H9 (cell line): ENCODE data around the gene TRPM3. TPM values are rescaled to one million over a fixed set of nuclear protein-coding genes. Genes with fewer than 3 reads are reported as not detected.

ENCODE experiments used
- DNase-seq: peaks from one replicate; pipeline ENCODE4 v3.0.0-alpha.2; 2017
- H2AFZ ChIP-seq: one replicate; pipeline ENCODE4 v1.6.1; 2013; ENCODE audit warnings: mild to moderate bottlenecking, low read length, control low read depth, moderate library complexity
- H2AK5ac ChIP-seq: 2 replicates; pipeline ENCODE4 v1.6.1; 2013; ENCODE audit warnings: low read length, control low read depth, mixed read lengths; ENCODE audit not compliant: insufficient read length
- H2BK120ac ChIP-seq: one replicate; pipeline ENCODE4 v1.6.1; 2013; ENCODE audit warnings: low read depth, mild to moderate bottlenecking, low read length, control low read depth, inconsistent platforms; ENCODE audit not compliant: poor library complexity, severe bottlenecking
- H2BK12ac ChIP-seq: 2 replicates; pipeline ENCODE4 v1.6.1; 2013; ENCODE audit warnings: low read length, control low read depth, mixed read lengths, low read depth; ENCODE audit not compliant: insufficient read length
- H2BK15ac ChIP-seq: 2 replicates; pipeline ENCODE4 v1.6.1; 2013; ENCODE audit warnings: low read depth, low read length, control low read depth
- H2BK20ac ChIP-seq: one replicate; pipeline ENCODE4 v1.6.1; 2013; ENCODE audit warnings: low read depth, mild to moderate bottlenecking, low read length, control low read depth, inconsistent platforms; ENCODE audit not compliant: poor library complexity, severe bottlenecking
- H2BK5ac ChIP-seq: 2 replicates; pipeline ENCODE4 v1.6.1; 2013; ENCODE audit warnings: low read length, control low read depth, mixed read lengths; ENCODE audit not compliant: insufficient read length
- H3K14ac ChIP-seq: 2 replicates; pipeline ENCODE4 v1.6.1; 2013; ENCODE audit warnings: low read length, control low read depth; ENCODE audit not compliant: insufficient read depth
- H3K18ac ChIP-seq: 2 replicates; pipeline ENCODE4 v1.6.1; 2013; ENCODE audit warnings: low read depth, mild to moderate bottlenecking, mixed read lengths, low read length, control low read depth; ENCODE audit not compliant: insufficient read length
- H3K23ac ChIP-seq: 2 replicates; pipeline ENCODE4 v1.6.1; 2013; ENCODE audit warnings: low read length, control low read depth, mixed read lengths, low read depth; ENCODE audit not compliant: insufficient read length
- H3K23me2 ChIP-seq: 2 replicates; pipeline ENCODE4 v1.6.1; 2013; ENCODE audit warnings: low read depth, mild to moderate bottlenecking, mixed read lengths, low read length, control low read depth; ENCODE audit not compliant: insufficient read length, poor library complexity, severe bottlenecking
- H3K27ac ChIP-seq: 2 replicates; pipeline ENCODE4 v1.5.1; 2013; ENCODE audit warnings: low read length, control low read depth, mixed read lengths, low read depth; ENCODE audit not compliant: insufficient read length
- H3K27me3 ChIP-seq: 2 replicates; pipeline ENCODE4 v1.6.1; 2013; ENCODE audit warnings: low read length, control low read depth, inconsistent platforms; ENCODE audit not compliant: insufficient read depth
- H3K4ac ChIP-seq: 2 replicates; pipeline ENCODE4 v1.6.1; 2013; ENCODE audit warnings: low read depth, mild to moderate bottlenecking, control low read depth, inconsistent platforms, low read length, moderate library complexity
- H3K4me1 ChIP-seq: 2 replicates; pipeline ENCODE4 v1.6.1; 2013; ENCODE audit warnings: low read length, control low read depth, inconsistent platforms; ENCODE audit not compliant: insufficient read depth
- H3K4me2 ChIP-seq: 2 replicates; pipeline ENCODE4 v1.6.1; 2013; ENCODE audit warnings: low read length, control low read depth, mixed read lengths; ENCODE audit not compliant: insufficient read length, insufficient read depth
- H3K56ac ChIP-seq: 2 replicates; pipeline ENCODE4 v1.6.1; 2013; ENCODE audit warnings: low read depth, mild to moderate bottlenecking, mixed read lengths, low read length, control low read depth; ENCODE audit not compliant: insufficient read length
- H3K79me1 ChIP-seq: 2 replicates; pipeline ENCODE4 v1.6.1; 2013; ENCODE audit warnings: low read depth, mild to moderate bottlenecking, moderate library complexity, low read length, control low read depth, inconsistent platforms; ENCODE audit not compliant: insufficient read depth, poor library complexity, severe bottlenecking
- H3K79me2 ChIP-seq: 2 replicates; pipeline ENCODE4 v1.6.1; 2013; ENCODE audit warnings: low read length, control low read depth, inconsistent platforms; ENCODE audit not compliant: insufficient read depth
- H3K9ac ChIP-seq: 2 replicates; pipeline ENCODE4 v1.6.1; 2013; ENCODE audit warnings: low read length, control low read depth, mixed read lengths; ENCODE audit not compliant: insufficient read length; ENCODE audit errors: extremely low read depth
- H3K9me3 ChIP-seq: one replicate; pipeline ENCODE4 v1.6.1; 2013; ENCODE audit warnings: low read depth, low read length, inconsistent platforms; ENCODE audit not compliant: control insufficient read depth
- H3T11ph ChIP-seq: one replicate; pipeline ENCODE4 v1.6.1; 2013; ENCODE audit warnings: mild to moderate bottlenecking, low read length, control low read depth, inconsistent platforms
- H4K20me1 ChIP-seq: one replicate; pipeline ENCODE4 v1.6.1; 2013; ENCODE audit not compliant: control insufficient read depth, insufficient read length, insufficient read depth
- H4K5ac ChIP-seq: 2 replicates; pipeline ENCODE4 v1.6.1; 2013; ENCODE audit warnings: low read depth, mild to moderate bottlenecking, mixed read lengths, low read length, control low read depth; ENCODE audit not compliant: insufficient read length
- H4K8ac ChIP-seq: replicated peaks from 2 replicates; pipeline ENCODE4 v1.6.1; 2013; ENCODE audit warnings: low read length, control low read depth, mixed read lengths, low read depth; ENCODE audit not compliant: insufficient read length
- H4K91ac ChIP-seq: 2 replicates; pipeline ENCODE4 v1.6.1; 2013; ENCODE audit warnings: low read depth, mild to moderate bottlenecking, moderate library complexity, mixed read lengths, low read length, control low read depth; ENCODE audit not compliant: insufficient read length
- H3K27ac Mint-ChIP-seq, 3 experiments: 2 replicates in 2 of 3; 3 replicates in 1 of 3; pipeline ENCODE4 v1.8.0; 2020 to 2021; ENCODE audit warnings: mixed read lengths in 3 of 3, mild to moderate bottlenecking in 1 of 3, moderate library complexity in 1 of 3
- H3K27me3 Mint-ChIP-seq: 2 replicates; pipeline ENCODE4 v1.8.0; 2021; ENCODE audit warnings: low read depth, mild to moderate bottlenecking, moderate library complexity, mixed read lengths
- H3K36me3 Mint-ChIP-seq, 3 experiments: 2 replicates in 2 of 3; 3 replicates in 1 of 3; pipeline ENCODE4 v1.8.0; 2020 to 2021; ENCODE audit warnings: low read depth in 3 of 3, mixed read lengths in 3 of 3; ENCODE audit not compliant: insufficient read depth in 1 of 3
- H3K4me1 Mint-ChIP-seq, 2 experiments: 2 replicates each; pipeline ENCODE4 v1.8.0; 2020; ENCODE audit warnings: mixed read lengths in 2 of 2
- H3K4me3 Mint-ChIP-seq, 2 experiments: 2 replicates in 1 of 2; 3 replicates in 1 of 2; pipeline ENCODE4 v1.8.0; 2020 to 2021; ENCODE audit warnings: mild to moderate bottlenecking in 2 of 2, mixed read lengths in 2 of 2, moderate library complexity in 1 of 2
- H3K9me3 Mint-ChIP-seq, 2 experiments: 2 replicates in 1 of 2; 3 replicates in 1 of 2; pipeline ENCODE4 v1.8.0; 2020; ENCODE audit warnings: mild to moderate bottlenecking in 2 of 2, mixed read lengths in 2 of 2, moderate library complexity in 1 of 2
- WGBS: extraction: QIAGEN DNeasy Blood & Tissue Kit; methylation state at CpG from one replicate; pipeline ENCODE4 v1.1.7; 2013; ENCODE audit warnings: missing lambda C conversion rate, low lambda C conversion rate, mixed read lengths; ENCODE audit not compliant: insufficient read length; ENCODE audit errors: extremely low coverage; 5-methylcytosine and 5-hydroxymethylcytosine counted together
- total RNA-seq: library from RNA; stranded (reverse); gene quantifications from 2 replicates; pipeline ENCODE4 v1.2.1, GENCODE V29; 2021
- TF ChIP-seq, protein P1 (sequence below): fragments of 200-600 bp; sonication (generic); conservative IDR thresholded peaks from 3 replicates; pipeline ENCODE4 v1.8.0; 2021; ENCODE audit warnings: antibody characterized with exemption, mild to moderate bottlenecking

The TRPM3 gene
- total RNA-seq, 1 experiment from 2014 or later, result 10.3 TPM

DNA sequence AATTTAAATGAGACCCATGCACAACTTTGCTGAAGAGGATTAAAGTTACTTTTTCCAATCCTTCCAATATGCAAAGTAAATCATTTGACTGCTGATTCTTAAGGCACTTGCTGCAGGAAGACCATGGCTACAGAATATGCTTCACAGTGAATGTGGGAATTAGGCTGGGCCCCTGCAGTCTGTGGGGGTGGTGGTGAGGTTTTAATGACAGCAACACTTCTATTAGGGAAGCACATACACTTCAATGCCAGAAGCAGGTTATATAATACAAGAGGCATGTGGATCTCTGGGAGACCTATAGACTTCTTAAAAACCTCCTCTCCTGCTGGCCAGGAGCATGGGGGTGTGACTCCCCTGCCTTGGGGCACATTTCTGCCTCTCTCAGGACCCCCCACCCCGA is 582.4 kb downstream of the TRPM3 start:
- H3K27me3 ChIP-seq, result no peaks in the 10 kb centered on the region
- no peak overlapping the region for H3K23ac ChIP-seq
- H3K9me3 Mint-ChIP-seq, result no peaks in the 10 kb centered on the region
- H3K23me2 ChIP-seq, result no peaks in the 10 kb centered on the region
- H3K27me3 Mint-ChIP-seq, result no peaks in the 10 kb centered on the region
- H2BK5ac ChIP-seq, result no peak overlapping the region
- no peaks in the 10 kb centered on the region for H3K79me1 ChIP-seq
- H3K56ac ChIP-seq, result no peak overlapping the region
- no CpG with 5 or more reads among the region's 1 CpG for WGBS
- no peaks in the 10 kb centered on the region for H3K79me2 ChIP-seq
- H3K4me3 Mint-ChIP-seq, result no peak overlapping the region
- no peak overlapping the region for H4K8ac ChIP-seq
- H3K4me2 ChIP-seq, result no peak overlapping the region
- H2BK20ac ChIP-seq, result no peak overlapping the region
- no peak for DNase-seq
- no peak overlapping the region for H3K18ac ChIP-seq
- H4K91ac ChIP-seq, result no peak overlapping the region
- H3K9me3 ChIP-seq, result no peaks in the 10 kb centered on the region
- H4K5ac ChIP-seq, result no peak overlapping the region
- no peaks in the 10 kb centered on the region for H3K36me3 Mint-ChIP-seq
- no peak overlapping the region for H2AK5ac ChIP-seq
- TF ChIP-seq, protein P1, sequence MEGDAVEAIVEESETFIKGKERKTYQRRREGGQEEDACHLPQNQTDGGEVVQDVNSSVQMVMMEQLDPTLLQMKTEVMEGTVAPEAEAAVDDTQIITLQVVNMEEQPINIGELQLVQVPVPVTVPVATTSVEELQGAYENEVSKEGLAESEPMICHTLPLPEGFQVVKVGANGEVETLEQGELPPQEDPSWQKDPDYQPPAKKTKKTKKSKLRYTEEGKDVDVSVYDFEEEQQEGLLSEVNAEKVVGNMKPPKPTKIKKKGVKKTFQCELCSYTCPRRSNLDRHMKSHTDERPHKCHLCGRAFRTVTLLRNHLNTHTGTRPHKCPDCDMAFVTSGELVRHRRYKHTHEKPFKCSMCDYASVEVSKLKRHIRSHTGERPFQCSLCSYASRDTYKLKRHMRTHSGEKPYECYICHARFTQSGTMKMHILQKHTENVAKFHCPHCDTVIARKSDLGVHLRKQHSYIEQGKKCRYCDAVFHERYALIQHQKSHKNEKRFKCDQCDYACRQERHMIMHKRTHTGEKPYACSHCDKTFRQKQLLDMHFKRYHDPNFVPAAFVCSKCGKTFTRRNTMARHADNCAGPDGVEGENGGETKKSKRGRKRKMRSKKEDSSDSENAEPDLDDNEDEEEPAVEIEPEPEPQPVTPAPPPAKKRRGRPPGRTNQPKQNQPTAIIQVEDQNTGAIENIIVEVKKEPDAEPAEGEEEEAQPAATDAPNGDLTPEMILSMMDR, result no peak
- peak overlapping the region; percentile 7 to 86 (median 78); a peak in 5 of 7 replicates for H3K27ac Mint-ChIP-seq
- no peak overlapping the region for H3T11ph ChIP-seq
- no peak overlapping the region for H2BK12ac ChIP-seq
- no peaks in the 10 kb centered on the region; the same call in 1 of the 2 replicates for H3K4me1 ChIP-seq
- no peak overlapping the region for H2BK15ac ChIP-seq
- H3K4me1 Mint-ChIP-seq, result peaks cover 8 to 10% of the 10 kb centered on the region in 2 experiments
- no peak overlapping the region for H3K9ac ChIP-seq
- H2BK120ac ChIP-seq, result no peak overlapping the region
- no peak overlapping the region for H2AFZ ChIP-seq
- no peak overlapping the region for H3K27ac ChIP-seq
- H3K14ac ChIP-seq, result no peak overlapping the region
- no peak overlapping the region for H3K4ac ChIP-seq
- no peaks in the 10 kb centered on the region for H4K20me1 ChIP-seq
